HEK293T (cell line): ENCODE results near the gene ARL10.

Source experiments
- CTCF ChIA-PET: fragments of 350-600 bp; formaldehyde crosslinking; extraction: SDS; loops from one replicate; lab custom pipeline; 2021; ENCODE audit warnings: antibody characterized with exemption, inconsistent platforms; lab: Yijun Ruan, JAX
- POLR2A ChIA-PET: fragments of 350-600 bp; formaldehyde crosslinking; extraction: SDS; loops from one replicate; lab custom pipeline; 2020; ENCODE audit warnings: antibody characterized with exemption, inconsistent platforms; lab: Yijun Ruan, JAX
- DNase-seq: peaks from one replicate; pipeline ENCODE4 v3.0.0; 2012; ENCODE audit warnings: mixed read lengths; ENCODE audit errors: extremely low spot score
- ARNT ChIP-seq: fragments of 450-650 bp; IDR thresholded peaks from 2 replicates; pipeline ENCODE4 v1.6.1; 2017; ENCODE audit warnings: mild to moderate bottlenecking
- BHLHE40 ChIP-seq: fragments of 450-650 bp; IDR thresholded peaks from 2 replicates; pipeline ENCODE4 v1.6.1; 2016; ENCODE audit warnings: mild to moderate bottlenecking, moderate library complexity, borderline replicate concordance
- CTBP1 ChIP-seq: fragments of 450-650 bp; IDR thresholded peaks from 2 replicates; pipeline ENCODE4 v1.6.1; 2016; ENCODE audit warnings: borderline replicate concordance
- ELF4 ChIP-seq: fragments of 450-650 bp; IDR thresholded peaks from 2 replicates; pipeline ENCODE4 v1.6.1; 2017; ENCODE audit warnings: antibody characterized with exemption
- FOXA1 ChIP-seq: fragments of 450-650 bp; IDR thresholded peaks from 2 replicates; pipeline ENCODE4 v1.6.1; 2016; ENCODE audit warnings: mild to moderate bottlenecking
- FOXK2 ChIP-seq: fragments of 450-650 bp; IDR thresholded peaks from 2 replicates; pipeline ENCODE4 v1.6.1; 2016; ENCODE audit warnings: mild to moderate bottlenecking
- FOXM1 ChIP-seq: fragments of 450-650 bp; IDR thresholded peaks from 2 replicates; pipeline ENCODE4 v1.6.1; 2017; ENCODE audit warnings: mild to moderate bottlenecking, borderline replicate concordance
- HDGF ChIP-seq: fragments of 450-650 bp; IDR thresholded peaks from 2 replicates; pipeline ENCODE4 v1.6.1; 2017; ENCODE audit warnings: antibody characterized with exemption, borderline replicate concordance
- L3MBTL2 ChIP-seq: fragments of 450-650 bp; conservative IDR thresholded peaks from 2 replicates; pipeline ENCODE4 v1.6.1; 2016; ENCODE audit warnings: mild to moderate bottlenecking
- LEF1 ChIP-seq: fragments of 450-650 bp; IDR thresholded peaks from 2 replicates; pipeline ENCODE4 v1.6.1; 2017; ENCODE audit warnings: mild to moderate bottlenecking, borderline replicate concordance
- NFRKB ChIP-seq: fragments of 450-650 bp; IDR thresholded peaks from 2 replicates; pipeline ENCODE4 v1.6.1; 2016; ENCODE audit warnings: mild to moderate bottlenecking, moderate library complexity
- SP1 ChIP-seq: fragments of 450-650 bp; IDR thresholded peaks from 2 replicates; pipeline ENCODE4 v1.6.1; 2017
- SUZ12 ChIP-seq: fragments of 450-650 bp; IDR thresholded peaks from 2 replicates; pipeline ENCODE4 v1.6.1; 2016; ENCODE audit warnings: mild to moderate bottlenecking
- TARDBP ChIP-seq: fragments of 450-650 bp; IDR thresholded peaks from 2 replicates; pipeline ENCODE4 v1.6.1; 2016
- ZNF384 ChIP-seq: fragments of 450-650 bp; IDR thresholded peaks from 2 replicates; pipeline ENCODE4 v1.6.1; 2016
- TF ChIP-seq, protein P1 (sequence below): fragments of 450-650 bp; IDR thresholded peaks from 2 replicates; pipeline ENCODE4 v1.6.1; 2016

ARL10 gene

DNA sequence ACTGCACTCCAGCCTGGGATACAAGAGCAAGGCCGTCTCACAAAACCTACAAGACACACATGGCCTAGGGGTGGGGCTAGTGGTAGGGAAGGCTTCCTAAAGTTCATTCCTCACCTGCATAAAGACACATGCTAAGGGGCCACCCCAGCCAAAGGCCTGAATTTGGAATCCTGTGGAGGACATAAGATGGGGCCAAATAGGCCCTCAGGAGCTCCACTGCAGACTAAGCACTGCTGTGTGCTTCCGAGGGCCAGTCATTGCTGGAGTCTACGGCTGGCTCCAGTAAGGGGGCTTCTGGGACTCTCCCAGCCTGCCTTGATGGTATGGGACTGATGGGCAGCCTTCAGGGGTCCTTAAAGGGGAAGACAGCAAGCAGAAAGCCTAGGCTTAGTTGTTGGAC is 17.4 kb downstream of the ARL10 start:
- CTCF ChIA-PET, result no interaction called here
- POLR2A ChIA-PET, result no interaction called here
- no peak for TF ChIP-seq L3MBTL2
- TF ChIP-seq ARNT, result no peak
- TF ChIP-seq BHLHE40, result no peak
- TF ChIP-seq, protein P1, sequence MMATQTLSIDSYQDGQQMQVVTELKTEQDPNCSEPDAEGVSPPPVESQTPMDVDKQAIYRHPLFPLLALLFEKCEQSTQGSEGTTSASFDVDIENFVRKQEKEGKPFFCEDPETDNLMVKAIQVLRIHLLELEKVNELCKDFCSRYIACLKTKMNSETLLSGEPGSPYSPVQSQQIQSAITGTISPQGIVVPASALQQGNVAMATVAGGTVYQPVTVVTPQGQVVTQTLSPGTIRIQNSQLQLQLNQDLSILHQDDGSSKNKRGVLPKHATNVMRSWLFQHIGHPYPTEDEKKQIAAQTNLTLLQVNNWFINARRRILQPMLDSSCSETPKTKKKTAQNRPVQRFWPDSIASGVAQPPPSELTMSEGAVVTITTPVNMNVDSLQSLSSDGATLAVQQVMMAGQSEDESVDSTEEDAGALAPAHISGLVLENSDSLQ, result no peak
- TF ChIP-seq FOXA1, result no peak
- TF ChIP-seq HDGF, result no peak
- TF ChIP-seq ZNF384, result no peak
- no peak for TF ChIP-seq TARDBP
- TF ChIP-seq LEF1, result no peak
- no peak for TF ChIP-seq CTBP1
- TF ChIP-seq NFRKB, result no peak
- TF ChIP-seq SUZ12, result no peak
- no peak for DNase-seq

DNA sequence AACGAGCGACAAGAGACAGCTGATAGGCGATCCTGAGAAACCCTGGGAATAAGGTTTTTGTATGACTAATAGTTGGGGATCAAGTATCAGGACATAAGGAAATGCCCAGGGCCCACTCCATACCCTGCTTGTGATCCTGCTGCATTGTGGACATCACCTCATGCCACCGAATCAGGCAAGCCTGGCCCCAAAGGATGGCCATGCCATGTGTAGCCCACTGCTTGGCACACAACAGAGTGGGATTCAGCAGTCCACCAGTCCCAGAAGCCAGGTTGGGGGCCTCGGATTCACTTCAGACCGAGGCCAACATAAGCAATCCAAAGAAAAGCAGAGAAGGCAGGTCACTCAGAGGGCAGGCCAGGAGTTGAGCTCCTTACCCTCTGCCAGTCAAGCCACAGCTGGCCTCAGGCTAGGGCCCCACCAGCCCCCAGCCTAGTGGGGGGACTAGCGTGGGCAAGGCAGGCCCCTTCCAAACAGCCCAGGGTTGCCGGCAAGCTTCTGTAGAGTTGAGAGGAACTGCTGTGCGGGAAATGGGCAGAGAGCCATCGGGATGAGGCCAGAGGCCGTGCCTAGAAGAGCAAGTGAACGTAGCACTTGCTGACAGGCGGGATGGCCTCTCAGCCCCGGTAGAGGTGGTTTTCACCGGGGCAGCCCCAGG is 18.1 kb downstream of the ARL10 start:
- CTCF ChIA-PET, result no interaction called here
- POLR2A ChIA-PET, result no interaction called here
- DNase-seq, result no peak
- TF ChIP-seq L3MBTL2 (no peak), SUZ12 (no peak), TARDBP (no peak), HDGF (no peak), FOXA1 (no peak), BHLHE40 (no peak), ARNT (no peak), NFRKB (no peak), ELF4 (no peak), FOXK2 (no peak)

DNA sequence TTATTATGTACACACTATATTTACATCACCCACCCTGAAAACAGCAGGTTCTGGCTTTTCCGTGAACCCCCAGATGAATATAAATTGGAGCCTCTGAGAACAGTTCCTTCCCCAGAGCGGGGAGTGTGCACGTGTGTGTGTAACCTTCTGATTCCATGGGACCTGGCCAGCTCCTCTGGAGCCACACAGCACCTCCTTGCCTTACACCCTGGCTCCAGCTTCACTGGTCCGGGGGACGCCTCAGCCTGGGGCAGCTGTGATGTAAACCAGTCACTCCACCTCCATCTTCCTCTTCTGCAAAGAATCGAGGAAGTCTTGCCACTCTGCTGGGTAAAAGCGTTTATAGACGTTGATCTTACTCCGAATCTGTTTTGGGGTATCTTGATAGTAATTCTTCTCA is 18.7 kb downstream of the ARL10 start:
- CTCF ChIA-PET, result no interaction called here

DNA sequence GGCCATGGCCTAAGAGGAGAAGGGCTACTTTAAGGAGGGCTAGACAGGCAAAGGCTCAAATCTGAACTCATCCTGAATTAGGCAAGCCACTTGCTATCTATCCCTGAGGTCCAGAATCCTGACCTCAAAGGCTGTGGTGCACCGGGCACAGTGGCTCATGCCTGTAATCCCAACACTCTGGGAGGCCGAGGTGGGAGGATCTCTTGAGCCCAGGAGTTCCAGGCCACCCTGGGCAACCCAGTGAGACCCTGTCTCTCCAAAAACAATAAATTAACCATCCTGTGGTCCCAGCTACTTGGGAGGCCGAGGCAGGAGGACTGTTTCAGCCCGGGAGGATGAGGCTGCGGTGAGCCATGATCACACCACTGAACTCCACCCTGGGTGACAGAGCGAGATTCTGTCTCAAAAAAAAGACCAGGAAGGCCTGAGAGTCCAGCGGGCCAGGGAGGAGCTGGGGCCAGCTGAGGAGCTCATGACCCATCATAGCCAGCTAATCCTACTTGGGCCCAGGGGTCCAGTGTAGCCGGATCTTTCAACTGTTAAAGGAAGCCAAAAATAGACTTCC is 19.2 kb downstream of the ARL10 start:
- TF ChIP-seq FOXM1 (no peak), ARNT (no peak), FOXA1 (no peak), CTBP1 (no peak), HDGF (no peak), ZNF384 (no peak), TARDBP (no peak), BHLHE40 (no peak), FOXK2 (no peak), SUZ12 (no peak), L3MBTL2 (no peak), NFRKB (no peak), ELF4 (no peak), LEF1 (no peak), SP1 (no peak)
- TF ChIP-seq, protein P1, result no peak
- no peak for DNase-seq
- CTCF ChIA-PET, result interaction anchor here (0.5 kb wide), 1 partner anchor 45 kb away, joined by 3 read pairs; no protein-coding TSS in a partner anchor
- POLR2A ChIA-PET, result interaction anchor here (0.6 kb wide), 1 partner anchor 654 kb away, joined by 3 read pairs; no protein-coding TSS in a partner anchor

More for the DNA sequence above, 18.7 kb downstream of the ARL10 start:
- TF ChIP-seq CTBP1 (no peak), L3MBTL2 (no peak), ZNF384 (no peak), SP1 (no peak), FOXA1 (no peak), BHLHE40 (no peak), TARDBP (no peak), HDGF (no peak), ELF4 (no peak), NFRKB (no peak), SUZ12 (no peak), ARNT (no peak), FOXM1 (no peak), LEF1 (no peak), FOXK2 (no peak)
- TF ChIP-seq, protein P1, result no peak
- POLR2A ChIA-PET, result no interaction called here
- no peak for DNase-seq

DNA sequence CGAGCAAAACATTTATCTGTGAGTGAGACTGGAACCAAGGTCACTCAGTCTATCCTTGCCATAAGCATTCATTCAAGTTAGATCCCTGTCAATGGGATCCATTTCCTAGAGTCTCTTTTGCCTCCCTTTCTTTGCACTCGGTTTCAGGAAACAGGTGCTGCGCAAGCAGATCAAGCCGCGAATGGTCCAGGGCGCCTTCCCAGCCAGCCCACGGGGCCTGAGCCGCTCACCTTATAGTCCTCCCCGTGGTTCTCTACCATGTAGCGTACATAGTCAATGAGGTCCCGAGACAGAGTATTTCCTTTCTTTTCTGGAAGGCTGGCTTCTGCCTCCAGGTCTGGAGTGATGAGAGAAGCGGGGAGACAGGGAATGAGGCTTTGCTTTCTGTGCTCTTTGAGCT is 19.7 kb downstream of the ARL10 start:
- CTCF ChIA-PET, result interaction anchor here (0.5 kb wide), 1 partner anchor 44 kb away, joined by 3 read pairs; no protein-coding TSS in a partner anchor
- no peak for TF ChIP-seq ARNT
- TF ChIP-seq SUZ12, result no peak
- TF ChIP-seq SP1, result no peak
- no peak for TF ChIP-seq ELF4
- TF ChIP-seq FOXK2, result no peak
- no peak for TF ChIP-seq TARDBP
- no peak for TF ChIP-seq ZNF384
- TF ChIP-seq FOXM1, result no peak
- no peak for TF ChIP-seq HDGF
- no peak for TF ChIP-seq FOXA1
- TF ChIP-seq, protein P1, result no peak
- no peak for TF ChIP-seq CTBP1
- no peak for TF ChIP-seq NFRKB
- TF ChIP-seq L3MBTL2, result no peak
- TF ChIP-seq LEF1, result no peak
- TF ChIP-seq BHLHE40, result no peak
- POLR2A ChIA-PET, result interaction anchor here (0.6 kb wide), 1 partner anchor 655 kb away, joined by 3 read pairs; no protein-coding TSS in a partner anchor
- no peak for DNase-seq
